Activated T-cell treated with anti-CD3 and anti-CD28 coated beads, Interleukin-2, amount 50 U/mL, for 24 hours (primary cell): ENCODE results near the gene ONECUT1.

Experiments
- DNase-seq: peaks from one replicate; pipeline ENCODE4 v3.0.0-alpha.2; 2020
- H3K27ac Mint-ChIP-seq: 2 replicates; pipeline ENCODE4 v1.8.0; 2020; ENCODE audit warnings: mild to moderate bottlenecking, mixed read lengths
- H3K27me3 Mint-ChIP-seq: 2 replicates; pipeline ENCODE4 v1.8.0; 2020; ENCODE audit warnings: mixed read lengths
- H3K36me3 Mint-ChIP-seq: 2 replicates; pipeline ENCODE4 v1.8.0; 2020; ENCODE audit warnings: low read depth, mixed read lengths
- H3K4me1 Mint-ChIP-seq: 2 replicates; pipeline ENCODE4 v1.8.0; 2020; ENCODE audit warnings: low read depth, mixed read lengths
- H3K4me3 Mint-ChIP-seq: 2 replicates; pipeline ENCODE4 v1.8.0; 2020; ENCODE audit warnings: mild to moderate bottlenecking, moderate library complexity, mixed read lengths
- H3K9me3 Mint-ChIP-seq: 2 replicates; pipeline ENCODE4 v1.8.0; 2020; ENCODE audit warnings: mixed read lengths

ONECUT1 gene

DNA sequence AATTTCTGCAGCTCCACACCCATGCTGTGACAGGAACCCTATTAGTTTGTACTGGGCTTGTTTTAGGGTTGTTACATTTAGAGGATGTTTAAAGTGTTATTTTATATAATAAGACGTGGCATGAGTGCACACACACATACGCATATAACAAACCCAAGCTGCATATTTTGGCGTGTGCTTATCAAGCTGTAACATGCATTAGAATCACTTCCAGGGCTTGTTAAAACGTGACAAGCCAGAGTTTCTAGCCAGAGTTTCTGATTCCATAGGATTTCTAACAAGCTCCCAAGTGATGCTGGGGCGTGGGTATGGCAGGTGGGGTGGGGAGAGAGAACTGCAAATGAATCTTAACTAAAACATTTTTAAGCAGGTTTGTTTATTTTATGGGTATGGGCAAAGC, 17.4 kb downstream of the ONECUT1 start:
- Mint-ChIP-seq H3K9me3 (no peaks in the 10 kb centered on the region), H3K4me1 (no peaks in the 10 kb centered on the region), H3K27me3 (peaks cover 60% of the 10 kb centered on the region), H3K4me3 (no peak overlapping the region), H3K36me3 (no peaks in the 10 kb centered on the region), H3K27ac (no peak overlapping the region)
- DNase-seq, result no peak

DNA sequence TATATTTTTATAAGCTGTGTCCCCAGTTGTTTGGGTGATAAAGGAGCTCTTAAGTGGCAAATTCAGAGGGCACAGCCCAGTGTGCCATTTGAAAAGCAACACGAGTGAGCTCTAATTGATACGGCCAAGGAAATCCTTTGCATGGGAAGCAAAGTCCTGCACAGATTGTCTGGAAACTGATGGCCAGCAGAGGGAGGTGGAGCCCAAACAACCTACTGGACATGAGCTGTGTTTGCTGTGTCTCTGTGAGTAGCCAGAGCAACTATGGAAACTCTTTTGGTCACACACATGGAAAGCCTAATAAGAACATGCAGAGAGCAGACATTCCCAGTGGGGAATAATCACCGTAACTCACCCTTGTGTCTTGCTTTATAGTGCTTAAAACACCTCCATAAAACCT, 24.4 kb downstream of the ONECUT1 start:
- H3K27me3 Mint-ChIP-seq, result peaks cover 45% of the 10 kb centered on the region
- DNase-seq, result no peak
- no peaks in the 10 kb centered on the region for H3K4me1 Mint-ChIP-seq

DNA sequence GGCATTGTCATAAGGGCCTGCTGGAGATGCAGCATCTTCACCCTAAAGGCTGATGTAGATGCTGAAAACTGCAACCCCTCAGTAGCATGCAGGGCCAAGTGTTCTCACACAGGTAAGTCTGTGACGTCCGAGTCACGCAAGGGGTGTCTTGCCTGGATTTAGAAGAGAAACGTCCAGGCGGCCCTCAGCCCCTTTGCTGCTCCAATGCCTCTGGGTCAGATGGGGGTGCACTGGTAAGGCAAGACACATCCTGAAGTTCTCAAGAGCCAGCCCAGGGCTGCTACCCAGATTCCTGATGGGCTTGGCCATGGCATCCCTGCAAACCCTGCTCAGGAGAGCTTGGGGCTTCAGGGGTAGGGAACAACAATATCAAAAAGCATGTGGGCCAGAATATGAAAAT, 25.4 kb downstream of the ONECUT1 start:
- peaks cover 41% of the 10 kb centered on the region for H3K27me3 Mint-ChIP-seq
- no peaks in the 10 kb centered on the region for H3K9me3 Mint-ChIP-seq
- no peak overlapping the region for H3K4me3 Mint-ChIP-seq
- H3K36me3 Mint-ChIP-seq, result no peaks in the 10 kb centered on the region
- DNase-seq, result no peak
- peaks cover 3% of the 10 kb centered on the region for H3K4me1 Mint-ChIP-seq
- H3K27ac Mint-ChIP-seq, result no peak overlapping the region

More for the DNA sequence above, 24.4 kb downstream of the ONECUT1 start:
- Mint-ChIP-seq H3K27ac (no peak overlapping the region), H3K9me3 (no peaks in the 10 kb centered on the region), H3K4me3 (no peak overlapping the region), H3K36me3 (no peaks in the 10 kb centered on the region)

DNA sequence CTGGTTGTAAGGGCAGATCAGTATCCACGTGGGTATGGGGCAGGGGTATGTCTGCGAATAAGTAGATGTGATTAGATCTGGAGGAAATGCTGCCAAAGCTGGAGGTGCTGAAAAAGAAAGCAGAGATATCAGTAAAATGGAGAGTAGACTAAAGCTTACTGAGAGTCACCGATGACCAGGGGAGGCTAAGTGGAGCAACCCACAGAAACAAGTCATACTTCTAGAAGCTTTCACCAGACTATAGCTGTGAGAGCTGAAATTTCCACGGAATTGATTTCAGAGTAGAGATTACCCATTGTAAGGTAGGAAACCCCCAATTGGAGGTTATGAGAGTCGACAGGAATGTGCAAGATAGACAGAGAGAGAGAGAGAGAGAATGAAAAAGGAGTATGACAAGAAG, 27.5 kb downstream of the ONECUT1 start:
- no peak overlapping the region for H3K4me3 Mint-ChIP-seq
- no peaks in the 10 kb centered on the region for H3K36me3 Mint-ChIP-seq
- H3K9me3 Mint-ChIP-seq, result no peaks in the 10 kb centered on the region
- DNase-seq, result no peak
- peaks cover 29% of the 10 kb centered on the region for H3K27me3 Mint-ChIP-seq
- peaks cover 3% of the 10 kb centered on the region for H3K4me1 Mint-ChIP-seq
- H3K27ac Mint-ChIP-seq, result no peak overlapping the region

DNA sequence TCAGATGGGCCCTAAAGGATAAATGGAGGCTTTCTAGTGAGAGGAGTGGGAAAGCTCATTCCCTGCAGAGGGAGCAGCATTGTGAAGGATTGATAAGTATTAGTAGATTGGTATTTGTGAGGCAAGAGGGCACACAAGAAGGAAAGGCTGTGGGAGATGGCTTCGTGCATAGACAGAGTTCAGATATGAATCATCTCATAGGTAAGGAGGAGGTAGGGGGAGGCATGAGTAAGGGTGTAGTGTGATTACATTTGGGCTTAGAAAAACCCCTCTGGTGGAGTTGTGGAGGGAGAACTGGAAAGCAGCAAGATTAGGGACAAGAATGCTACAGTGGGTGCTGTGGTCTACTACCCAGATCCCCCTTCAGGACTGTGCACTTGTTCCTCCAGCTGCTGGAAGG, 29.6 kb downstream of the ONECUT1 start:
- no peaks in the 10 kb centered on the region for H3K9me3 Mint-ChIP-seq
- peaks cover 19% of the 10 kb centered on the region for H3K27me3 Mint-ChIP-seq
- H3K27ac Mint-ChIP-seq, result no peak overlapping the region
- no peaks in the 10 kb centered on the region for H3K36me3 Mint-ChIP-seq
- H3K4me1 Mint-ChIP-seq, result peaks cover 3% of the 10 kb centered on the region
- DNase-seq, result no peak
- no peak overlapping the region for H3K4me3 Mint-ChIP-seq

DNA sequence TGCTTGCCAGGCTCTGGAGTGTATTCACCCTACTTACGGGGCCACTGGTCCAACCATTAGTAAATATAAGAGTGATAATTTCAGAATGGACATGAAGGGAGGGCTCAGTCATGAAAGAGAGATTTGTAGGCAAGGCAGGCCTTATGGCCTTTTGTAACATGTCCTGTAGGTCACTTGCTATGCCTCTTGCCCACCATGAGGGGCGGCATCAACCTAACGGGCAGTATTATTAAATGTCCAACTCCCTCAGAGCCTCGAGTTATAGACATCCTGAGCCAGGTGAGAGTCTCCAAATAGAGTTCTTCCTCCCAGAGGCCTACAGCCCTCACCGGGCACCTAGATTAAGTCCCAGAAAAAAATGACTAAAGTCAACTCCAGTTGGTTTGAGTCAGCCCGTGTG, 30.2 kb downstream of the ONECUT1 start:
- no peak for DNase-seq
- Mint-ChIP-seq H3K36me3 (no peaks in the 10 kb centered on the region), H3K4me3 (no peak overlapping the region), H3K9me3 (no peaks in the 10 kb centered on the region), H3K4me1 (peaks cover 3% of the 10 kb centered on the region), H3K27me3 (peaks cover 19% of the 10 kb centered on the region), H3K27ac (no peak overlapping the region)

DNA sequence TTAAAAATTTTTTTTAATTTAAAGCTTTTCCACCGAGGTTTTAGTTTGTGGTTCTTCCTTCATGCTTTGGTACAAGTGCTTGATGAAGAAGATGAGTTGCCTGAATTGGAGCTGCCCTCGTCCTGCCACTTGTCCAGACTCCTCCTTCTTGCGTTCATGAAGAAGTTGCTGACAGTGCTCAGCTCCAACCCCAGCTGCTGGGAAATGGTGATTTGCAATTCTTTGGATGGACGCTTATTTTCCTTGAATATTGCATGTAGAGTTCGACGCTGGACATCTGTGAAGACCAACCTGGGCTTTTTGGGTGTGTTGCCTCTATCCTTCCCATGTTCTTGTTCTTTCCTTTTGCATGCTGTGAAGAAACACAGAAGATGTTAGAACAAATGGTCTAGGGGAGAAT, 32.6 kb downstream of the ONECUT1 start:
- no peak for DNase-seq
- no peak overlapping the region for H3K27ac Mint-ChIP-seq
- no peak overlapping the region for H3K4me3 Mint-ChIP-seq
- no peaks in the 10 kb centered on the region for H3K36me3 Mint-ChIP-seq
- peaks cover 35% of the 10 kb centered on the region for H3K27me3 Mint-ChIP-seq
- H3K4me1 Mint-ChIP-seq, result peaks cover 3% of the 10 kb centered on the region
- no peaks in the 10 kb centered on the region for H3K9me3 Mint-ChIP-seq

DNA sequence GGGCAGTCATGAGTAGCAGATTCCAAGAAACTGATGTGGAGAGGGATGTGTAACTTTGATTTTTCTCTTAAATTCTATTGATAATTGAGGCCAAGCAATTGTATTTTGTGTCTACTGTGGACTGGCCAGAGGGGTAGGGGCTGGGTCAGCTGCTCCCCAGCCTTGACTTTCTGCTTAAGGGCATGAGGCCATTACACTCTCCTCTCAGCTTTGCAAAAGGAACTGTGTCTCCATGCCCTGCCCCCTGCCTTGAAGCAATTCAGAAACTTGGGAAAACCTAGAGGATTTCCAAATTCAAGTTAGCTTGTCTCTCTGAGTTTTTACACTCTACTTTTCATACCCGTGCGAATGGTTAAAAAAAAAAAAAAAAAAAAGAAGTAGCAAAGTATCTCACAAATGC, 38.6 kb downstream of the ONECUT1 start:
- Mint-ChIP-seq H3K9me3 (no peaks in the 10 kb centered on the region), H3K27ac (no peak overlapping the region), H3K4me1 (no peaks in the 10 kb centered on the region), H3K27me3 (peaks cover 57% of the 10 kb centered on the region), H3K4me3 (no peak overlapping the region), H3K36me3 (no peaks in the 10 kb centered on the region)
- no peak for DNase-seq

DNA sequence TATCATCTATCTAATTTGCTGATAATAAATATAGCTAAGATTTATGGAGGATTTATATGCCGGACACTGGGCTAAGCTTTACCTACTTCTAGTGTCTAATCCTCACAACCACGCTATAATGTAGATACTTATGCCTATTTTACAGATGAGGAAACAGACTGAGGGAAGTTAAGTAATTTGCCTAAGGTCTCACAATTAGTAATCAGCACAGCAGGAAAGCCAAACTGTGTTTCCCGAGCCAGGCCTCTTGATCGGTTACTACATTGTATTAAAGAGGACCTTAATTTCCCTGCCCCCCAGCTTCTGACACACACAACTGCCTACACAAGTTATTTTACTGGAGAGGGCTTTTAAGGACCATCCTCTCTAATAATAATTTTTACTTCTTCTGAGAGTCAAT, 40.9 kb downstream of the ONECUT1 start:
- H3K4me1 Mint-ChIP-seq, result no peaks in the 10 kb centered on the region
- no peaks in the 10 kb centered on the region for H3K36me3 Mint-ChIP-seq
- DNase-seq, result no peak
- H3K9me3 Mint-ChIP-seq, result no peaks in the 10 kb centered on the region
- H3K27ac Mint-ChIP-seq, result no peak overlapping the region
- peaks cover 52% of the 10 kb centered on the region for H3K27me3 Mint-ChIP-seq
- H3K4me3 Mint-ChIP-seq, result no peak overlapping the region

DNA sequence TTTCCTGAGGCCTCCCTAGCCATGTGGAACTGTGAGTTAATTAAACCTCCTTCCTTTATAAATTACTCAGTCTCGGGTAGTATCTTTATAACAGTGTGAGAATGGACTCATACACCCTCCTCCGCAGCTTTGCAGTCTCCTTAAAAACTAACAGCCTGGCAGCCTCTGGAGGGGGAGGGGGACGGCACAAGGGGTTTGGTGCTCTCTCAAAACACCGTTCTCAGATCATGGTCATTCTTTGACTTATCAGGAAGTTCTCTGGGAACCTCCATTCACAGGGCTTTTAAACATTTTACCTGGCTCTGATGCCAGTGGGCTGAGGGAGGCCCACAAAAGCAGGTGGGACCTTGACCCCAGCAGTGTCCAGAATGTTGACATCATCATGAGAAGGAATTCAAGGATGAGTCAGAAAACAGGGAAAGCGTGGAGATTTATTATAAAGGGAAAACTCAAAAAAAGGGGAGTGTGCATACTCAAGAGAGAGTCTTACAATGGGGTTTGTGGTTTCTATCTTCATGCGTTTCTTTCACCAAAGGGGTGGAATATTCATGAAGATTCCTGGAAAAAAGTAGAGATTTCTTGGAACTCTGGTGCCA, 43.9 kb downstream of the ONECUT1 start:
- DNase-seq, result no peak
- H3K27me3 Mint-ChIP-seq, result peaks cover 31% of the 10 kb centered on the region
- H3K36me3 Mint-ChIP-seq, result no peaks in the 10 kb centered on the region
- H3K27ac Mint-ChIP-seq, result no peak overlapping the region
- no peaks in the 10 kb centered on the region for H3K9me3 Mint-ChIP-seq
- H3K4me1 Mint-ChIP-seq, result no peaks in the 10 kb centered on the region
- H3K4me3 Mint-ChIP-seq, result no peak overlapping the region

DNA sequence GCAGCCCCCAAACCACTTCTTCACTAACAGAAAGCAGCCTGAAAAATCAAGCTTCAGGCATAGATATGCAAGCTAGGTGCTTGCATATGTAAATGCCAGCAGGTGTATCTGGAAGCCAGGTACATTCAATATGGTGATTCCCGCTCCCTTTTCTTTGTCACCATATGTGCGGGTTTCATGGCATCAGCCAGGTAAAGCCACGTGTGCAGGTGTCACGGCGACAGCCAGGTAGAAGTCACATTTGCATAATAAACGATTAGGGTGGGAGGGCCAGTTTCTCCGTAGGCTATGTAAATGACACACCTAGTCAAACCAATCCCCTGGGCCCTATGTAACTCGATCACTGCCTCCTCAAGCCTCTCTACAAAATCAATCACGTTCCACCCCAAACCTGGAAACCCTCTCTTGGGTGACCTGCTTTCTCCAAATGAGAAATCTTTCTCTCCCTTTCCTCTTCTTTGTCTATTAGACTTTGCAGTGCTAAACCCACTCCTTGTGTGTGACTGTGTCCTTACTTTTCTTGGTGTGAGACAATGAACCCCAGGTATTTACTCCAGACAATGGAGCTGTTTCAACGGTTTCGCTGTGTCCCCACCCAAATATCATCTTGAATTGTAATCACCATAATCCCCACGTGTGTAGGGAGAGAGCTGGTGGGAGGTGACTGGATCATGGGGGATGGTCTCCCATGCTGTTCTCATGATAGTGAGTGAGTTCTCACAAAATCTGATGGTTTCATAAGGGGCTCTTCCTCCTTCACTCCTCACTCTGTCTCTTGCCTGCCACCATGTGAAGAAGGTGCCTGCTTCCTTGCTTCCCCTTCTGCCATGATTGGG, 44.6 kb downstream of the ONECUT1 start:
- no peak overlapping the region for H3K4me3 Mint-ChIP-seq
- H3K4me1 Mint-ChIP-seq, result no peaks in the 10 kb centered on the region
- peaks cover 24% of the 10 kb centered on the region for H3K27me3 Mint-ChIP-seq
- H3K27ac Mint-ChIP-seq, result no peak overlapping the region
- no peaks in the 10 kb centered on the region for H3K36me3 Mint-ChIP-seq
- no peaks in the 10 kb centered on the region for H3K9me3 Mint-ChIP-seq
- DNase-seq, result no peak

DNA sequence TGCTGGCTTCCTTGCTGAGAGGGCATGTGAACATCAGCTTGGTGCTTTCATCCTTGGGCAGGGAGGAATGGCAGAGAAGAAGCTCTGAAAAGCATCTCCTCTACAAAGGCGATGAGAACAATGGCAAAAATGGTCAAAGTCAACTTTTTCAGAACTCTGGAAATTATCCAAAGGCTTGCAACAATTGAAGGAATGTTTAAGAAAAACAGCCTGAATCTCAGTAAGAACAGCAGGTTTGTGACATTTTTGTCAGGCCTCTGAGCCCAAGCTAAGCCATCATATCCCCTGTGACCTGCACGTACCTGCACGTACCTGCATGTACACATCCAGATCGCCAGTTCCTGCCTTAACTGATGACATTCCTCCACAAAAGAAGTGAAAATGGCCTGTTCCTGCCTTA, 51.8 kb downstream of the ONECUT1 start:
- no peak for DNase-seq
- no peaks in the 10 kb centered on the region for H3K4me1 Mint-ChIP-seq
- H3K4me3 Mint-ChIP-seq, result no peak overlapping the region
- no peaks in the 10 kb centered on the region for H3K36me3 Mint-ChIP-seq
- H3K27ac Mint-ChIP-seq, result no peak overlapping the region
- H3K27me3 Mint-ChIP-seq, result peaks cover 4% of the 10 kb centered on the region
- no peaks in the 10 kb centered on the region for H3K9me3 Mint-ChIP-seq

DNA sequence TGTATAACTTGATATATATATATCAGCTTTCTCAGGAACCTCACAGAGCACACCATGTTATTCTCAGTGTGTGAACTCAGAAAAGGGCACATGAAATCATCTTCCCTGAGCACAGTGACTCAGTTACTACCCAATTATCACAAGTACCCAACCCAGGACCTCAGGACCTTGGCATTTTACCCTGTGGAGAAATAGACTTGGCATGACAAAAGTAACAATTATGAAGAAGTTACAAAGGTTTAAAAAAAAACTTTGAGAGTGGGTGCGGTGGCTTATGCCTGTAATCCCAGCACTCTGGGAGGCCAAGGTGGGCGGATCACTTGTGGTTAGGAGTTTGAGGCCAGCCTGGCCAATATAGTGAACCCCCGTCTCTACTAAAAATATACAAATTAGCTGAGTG, 52.4 kb downstream of the ONECUT1 start:
- no peak for DNase-seq
- no peaks in the 10 kb centered on the region for H3K4me1 Mint-ChIP-seq
- no peak overlapping the region for H3K4me3 Mint-ChIP-seq
- no peaks in the 10 kb centered on the region for H3K36me3 Mint-ChIP-seq
- H3K27ac Mint-ChIP-seq, result no peak overlapping the region
- peaks cover 4% of the 10 kb centered on the region for H3K27me3 Mint-ChIP-seq
- no peaks in the 10 kb centered on the region for H3K9me3 Mint-ChIP-seq

DNA sequence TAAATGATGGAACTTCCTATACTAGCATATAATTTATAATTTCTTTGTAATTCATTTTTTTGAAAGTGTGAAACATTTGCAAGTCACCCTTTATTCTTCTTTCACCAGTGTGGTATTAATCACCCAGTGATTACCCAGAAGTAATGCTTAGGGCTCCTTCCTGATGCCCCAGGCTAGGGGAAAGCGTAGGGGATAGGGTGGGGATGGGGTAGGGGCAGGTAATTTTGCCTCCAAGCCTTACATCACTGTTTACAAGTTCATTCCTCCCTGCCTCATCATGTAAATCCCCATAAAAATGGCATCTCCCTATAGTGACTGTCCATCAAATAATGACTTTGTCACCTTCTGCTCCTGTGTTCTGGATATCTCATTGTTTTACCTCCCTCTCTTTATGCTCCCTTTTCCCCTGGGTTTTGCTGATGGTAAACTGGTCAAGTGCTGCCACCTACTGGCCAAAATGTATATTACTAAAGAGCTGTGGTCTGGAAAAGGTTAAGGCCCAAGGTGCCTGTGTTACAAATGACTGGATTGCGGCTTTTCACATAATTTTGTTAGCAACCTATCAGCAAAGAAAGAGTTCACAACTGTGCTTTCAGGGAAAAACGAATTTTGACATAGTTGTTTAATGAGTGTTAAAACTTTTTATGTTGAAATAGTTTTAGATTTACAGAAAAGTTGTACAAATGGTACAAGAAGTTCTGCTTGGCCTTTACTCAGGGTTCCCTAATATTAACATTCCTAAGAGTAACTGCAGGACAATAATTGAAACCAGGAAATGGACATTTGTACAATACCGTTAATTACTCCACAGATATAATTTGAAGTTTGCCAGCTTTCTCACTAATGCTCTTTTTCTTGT, 54.7 kb downstream of the ONECUT1 start:
- no peaks in the 10 kb centered on the region for H3K36me3 Mint-ChIP-seq
- peaks cover 10% of the 10 kb centered on the region for H3K4me1 Mint-ChIP-seq
- H3K4me3 Mint-ChIP-seq, result no peak overlapping the region
- H3K27ac Mint-ChIP-seq, result no peak overlapping the region
- peak; percentile 54 for DNase-seq
- H3K27me3 Mint-ChIP-seq, result peaks cover 4% of the 10 kb centered on the region
- H3K9me3 Mint-ChIP-seq, result no peaks in the 10 kb centered on the region

DNA sequence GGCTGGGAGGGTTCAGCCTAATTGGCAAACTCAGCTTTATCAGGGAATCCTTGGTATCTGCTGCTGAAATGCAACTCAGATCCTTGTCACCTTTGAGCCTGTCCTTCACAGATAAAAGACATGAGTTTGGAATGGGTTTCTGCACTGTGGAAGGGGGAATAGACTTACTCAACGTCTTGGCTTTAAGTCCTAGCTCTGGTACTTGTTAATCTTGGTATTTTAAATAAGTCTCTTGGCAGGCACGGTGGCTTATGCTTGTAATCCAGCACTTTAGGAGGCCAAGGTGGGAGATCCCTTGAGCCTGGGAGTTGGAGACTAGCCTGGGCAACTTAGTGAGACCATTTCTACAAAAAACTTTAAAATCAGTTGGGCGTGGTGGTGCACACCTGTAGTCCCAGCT, 55.8 kb downstream of the ONECUT1 start:
- Mint-ChIP-seq H3K4me1 (peaks cover 21% of the 10 kb centered on the region), H3K9me3 (no peaks in the 10 kb centered on the region), H3K27ac (no peak overlapping the region), H3K27me3 (no peaks in the 10 kb centered on the region), H3K36me3 (no peaks in the 10 kb centered on the region), H3K4me3 (no peak overlapping the region)
- no peak for DNase-seq
